GM12875 (cell line): ENCODE results near the gene PAK5.

Source experiments
- H3K4me3 ChIP-seq: one replicate; pipeline ENCODE4 v1.5.1; 2011; ENCODE audit warnings: low read depth, low read length, control low read depth
- TF ChIP-seq, protein P1 (sequence below): IDR thresholded peaks from 2 replicates; pipeline ENCODE4 v1.5.1; 2011; ENCODE audit warnings: low read depth, mild to moderate bottlenecking, control low read depth, inconsistent platforms, low read length, moderate library complexity, borderline replicate concordance; ENCODE audit not compliant: insufficient read depth

PAK5 gene

DNA sequence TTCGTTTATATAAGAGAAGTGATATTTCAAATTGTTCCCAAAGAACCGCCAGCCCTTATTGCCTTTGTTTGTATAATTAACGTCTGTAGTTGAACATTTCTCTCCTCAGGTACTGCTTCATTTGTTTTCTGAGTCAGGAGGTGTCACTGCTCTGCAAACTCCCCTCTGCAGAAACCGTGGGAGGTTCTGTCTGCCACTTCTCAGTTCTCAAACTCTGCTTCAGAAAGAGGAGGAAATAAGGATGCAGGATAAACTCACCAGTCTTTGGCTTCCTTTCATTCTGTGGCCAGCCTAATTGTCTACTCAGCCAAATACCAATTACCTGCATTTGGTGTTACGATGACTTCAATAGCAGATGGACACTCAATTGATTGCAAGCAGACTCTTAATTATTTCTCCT, 149.8 kb downstream of the PAK5 start:
- TF ChIP-seq, protein P1, sequence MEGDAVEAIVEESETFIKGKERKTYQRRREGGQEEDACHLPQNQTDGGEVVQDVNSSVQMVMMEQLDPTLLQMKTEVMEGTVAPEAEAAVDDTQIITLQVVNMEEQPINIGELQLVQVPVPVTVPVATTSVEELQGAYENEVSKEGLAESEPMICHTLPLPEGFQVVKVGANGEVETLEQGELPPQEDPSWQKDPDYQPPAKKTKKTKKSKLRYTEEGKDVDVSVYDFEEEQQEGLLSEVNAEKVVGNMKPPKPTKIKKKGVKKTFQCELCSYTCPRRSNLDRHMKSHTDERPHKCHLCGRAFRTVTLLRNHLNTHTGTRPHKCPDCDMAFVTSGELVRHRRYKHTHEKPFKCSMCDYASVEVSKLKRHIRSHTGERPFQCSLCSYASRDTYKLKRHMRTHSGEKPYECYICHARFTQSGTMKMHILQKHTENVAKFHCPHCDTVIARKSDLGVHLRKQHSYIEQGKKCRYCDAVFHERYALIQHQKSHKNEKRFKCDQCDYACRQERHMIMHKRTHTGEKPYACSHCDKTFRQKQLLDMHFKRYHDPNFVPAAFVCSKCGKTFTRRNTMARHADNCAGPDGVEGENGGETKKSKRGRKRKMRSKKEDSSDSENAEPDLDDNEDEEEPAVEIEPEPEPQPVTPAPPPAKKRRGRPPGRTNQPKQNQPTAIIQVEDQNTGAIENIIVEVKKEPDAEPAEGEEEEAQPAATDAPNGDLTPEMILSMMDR = no peak

DNA sequence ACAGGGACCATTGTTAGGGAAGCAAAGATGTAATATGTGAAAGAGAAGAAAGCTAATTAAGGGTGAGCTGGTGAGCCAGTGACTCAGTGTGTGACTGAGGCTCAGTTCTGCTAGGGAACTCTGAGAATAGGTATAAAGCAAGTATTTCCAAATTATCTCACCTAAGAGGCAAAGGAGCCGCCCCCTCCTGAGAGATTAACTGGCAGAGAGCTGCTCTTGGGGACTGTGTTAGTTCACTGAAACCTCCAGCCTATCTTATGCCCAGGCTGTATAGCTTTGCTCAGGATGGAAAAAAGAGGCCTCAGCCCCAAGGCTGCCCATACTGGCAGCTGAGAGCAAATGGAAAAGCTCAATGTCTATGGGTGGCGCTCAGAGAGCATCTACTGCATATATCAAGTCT, 152.0 kb downstream of the PAK5 start:
- no peak overlapping the region for H3K4me3 ChIP-seq
- TF ChIP-seq, protein P1 = no peak

More for the DNA sequence above, 149.8 kb downstream of the PAK5 start:
- no peak overlapping the region for H3K4me3 ChIP-seq

DNA sequence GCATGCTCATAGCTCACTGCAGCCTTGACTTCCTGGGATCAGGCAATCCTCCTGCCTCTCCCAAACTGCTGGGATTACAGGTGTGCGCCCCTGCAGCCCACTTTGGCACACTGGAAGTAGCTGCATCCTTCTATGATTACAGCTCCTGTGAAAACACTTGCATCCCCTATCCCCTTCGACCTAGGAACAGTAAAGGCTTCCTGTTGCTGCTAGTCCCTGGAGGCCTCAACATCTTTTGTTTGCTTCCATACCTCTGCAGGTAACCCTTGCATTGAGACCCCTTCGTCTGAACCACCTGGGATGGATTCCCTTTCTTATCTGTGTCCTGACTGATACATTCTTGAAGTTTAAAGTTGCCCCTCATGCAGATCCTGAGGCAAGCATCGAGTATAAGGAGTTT, 152.4 kb downstream of the PAK5 start:
- TF ChIP-seq, protein P1 = no peak
- H3K4me3 ChIP-seq = no peak overlapping the region

DNA sequence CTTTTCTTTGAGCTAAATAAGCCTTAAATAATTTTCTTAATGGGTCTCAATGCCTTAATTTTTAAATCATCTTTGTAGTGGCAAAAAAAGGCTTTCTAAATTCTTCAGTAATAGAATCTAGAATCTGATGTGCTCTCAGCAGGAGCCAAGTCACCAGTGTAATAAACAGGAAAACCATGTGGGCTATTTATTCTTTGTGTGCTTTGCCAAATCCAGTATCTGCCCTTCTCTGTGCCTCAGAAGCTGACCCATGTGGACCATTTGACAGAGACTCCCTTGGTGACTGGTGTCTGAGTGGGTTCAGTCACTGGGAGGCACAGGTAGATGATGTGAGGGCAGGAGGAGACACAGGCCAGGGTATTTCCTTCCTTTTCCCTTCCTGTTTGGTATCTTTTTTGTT, 152.9 kb downstream of the PAK5 start:
- no peak overlapping the region for H3K4me3 ChIP-seq
- TF ChIP-seq, protein P1 = no peak

DNA sequence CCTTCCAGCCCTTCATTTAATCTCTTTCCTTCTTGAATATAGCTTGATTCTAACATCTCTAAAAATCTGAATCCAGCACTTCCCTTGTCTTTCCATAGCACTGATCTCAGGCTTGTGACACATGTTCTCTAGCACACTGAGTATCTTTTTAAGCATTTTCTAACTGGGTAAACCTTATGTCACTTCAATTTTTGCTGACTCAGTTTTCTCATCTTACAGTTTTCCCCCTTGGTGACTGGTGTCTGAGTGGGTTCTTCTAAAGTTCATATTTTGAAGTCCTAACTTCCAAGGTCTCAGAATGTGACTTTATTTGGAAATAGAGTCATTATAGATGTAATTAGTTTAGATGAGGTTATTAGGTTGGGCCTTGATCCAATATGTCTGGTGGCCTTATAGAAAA, 153.9 kb downstream of the PAK5 start:
- H3K4me3 ChIP-seq = no peak overlapping the region
- TF ChIP-seq, protein P1 = no peak

DNA sequence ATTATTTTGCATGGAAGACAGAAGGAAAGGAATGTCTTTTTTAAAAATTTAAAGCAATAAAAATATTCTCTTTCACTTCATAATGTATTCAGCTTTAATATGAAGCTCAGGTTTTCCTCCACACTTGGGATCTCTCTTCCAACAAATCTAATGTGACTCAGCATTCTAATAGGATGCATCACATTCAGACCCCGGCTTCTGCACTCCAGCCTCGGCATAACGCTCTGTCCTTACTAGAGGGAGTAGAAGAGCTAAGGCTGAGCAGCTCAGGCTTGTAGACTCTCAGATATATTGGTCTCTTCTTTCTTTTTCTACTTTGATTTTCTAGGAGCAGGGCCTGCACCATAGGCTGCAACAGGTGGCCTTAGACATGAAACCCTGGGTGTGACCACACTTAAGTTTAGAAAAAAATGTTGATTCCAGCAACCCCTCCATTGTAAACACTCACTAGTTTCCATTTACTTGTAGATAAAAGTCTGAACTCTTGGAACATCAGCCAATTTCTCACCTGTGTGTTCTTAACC, 161.7 kb downstream of the PAK5 start:
- H3K4me3 ChIP-seq = no peak overlapping the region
- TF ChIP-seq, protein P1 = no peak

DNA sequence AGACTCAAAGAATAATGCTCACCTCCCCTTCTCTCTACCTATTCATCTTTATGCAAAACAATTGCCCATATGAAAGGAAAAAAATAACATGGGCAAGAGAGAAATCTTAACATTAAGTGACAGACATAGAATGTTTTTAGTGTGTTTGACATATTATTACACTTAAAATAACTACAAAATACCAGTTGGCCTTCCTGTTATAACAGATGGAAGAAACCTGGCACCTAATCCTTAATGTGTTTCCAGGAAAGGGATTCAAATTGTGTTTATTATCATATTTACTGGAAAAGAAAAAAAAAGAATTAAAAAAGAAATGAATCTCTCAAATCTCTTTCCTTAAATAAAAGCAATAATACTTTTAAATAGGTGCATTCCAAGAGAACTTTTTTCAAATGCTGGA, 165.9 kb downstream of the PAK5 start:
- TF ChIP-seq, protein P1 = no peak
- no peak overlapping the region for H3K4me3 ChIP-seq
